Measurements from ENCODE around the gene NTRK2.

NTRK2 gene

DNA sequence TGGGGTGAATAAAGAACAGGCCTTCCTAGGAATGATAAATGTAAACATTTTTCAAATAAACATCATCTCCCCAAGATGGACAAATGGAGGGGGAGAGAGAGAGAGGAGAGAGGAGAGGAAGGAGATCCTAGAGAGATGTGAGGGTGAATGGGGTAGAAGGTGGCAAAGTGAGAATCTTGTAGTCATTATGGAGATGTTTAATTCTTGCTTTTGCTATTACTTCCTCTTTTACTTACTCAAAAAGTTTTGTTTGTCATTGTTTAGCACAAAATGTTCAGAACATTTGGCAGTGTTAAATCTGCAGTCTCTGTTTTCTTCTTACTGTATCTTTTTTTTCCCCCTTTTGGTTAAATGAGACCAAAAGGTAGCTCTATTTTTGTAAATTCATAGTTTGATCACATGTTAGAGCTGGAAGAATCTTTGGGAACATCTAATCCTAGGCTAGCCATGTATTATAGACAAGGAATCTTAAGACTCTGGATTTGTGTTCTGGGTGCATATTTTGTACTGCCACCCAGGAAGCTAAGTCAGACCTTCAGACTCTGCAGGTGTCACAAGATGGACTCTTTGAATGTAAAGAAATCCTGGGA, 266.1 kb downstream of the NTRK2 start:
- Mint-ChIP-seq H3K4me1 (ENCODE audit: low read depth) (no peaks in the 10 kb centered on the region), H3K9me3 (ENCODE audit: low read depth) (no peaks in the 10 kb centered on the region), H3K27ac (no peak overlapping the region), H3K4me3 (no peak overlapping the region), H3K36me3 (no peaks in the 10 kb centered on the region), H3K27me3 (peaks cover 3% of the 10 kb centered on the region)

- Mint-ChIP-seq H3K4me3 (no peak overlapping the region), H3K36me3 (no peaks in the 10 kb centered on the region), H3K4me1 (ENCODE audit: low read depth) (no peaks in the 10 kb centered on the region), H3K27me3 (peaks cover 3% of the 10 kb centered on the region), H3K9me3 (ENCODE audit: low read depth) (no peaks in the 10 kb centered on the region), H3K27ac (no peak overlapping the region)
Measured at GRCh38 chr9:84937180-84937579, 267.7 kb downstream of the NTRK2 start.

- H3K27ac Mint-ChIP-seq: no peak overlapping the region
- H3K4me1 Mint-ChIP-seq (ENCODE audit: low read depth): no peaks in the 10 kb centered on the region
- no peaks in the 10 kb centered on the region for H3K9me3 Mint-ChIP-seq (ENCODE audit: low read depth)
- H3K36me3 Mint-ChIP-seq: no peaks in the 10 kb centered on the region
- H3K27me3 Mint-ChIP-seq: peaks cover 3% of the 10 kb centered on the region
- H3K4me3 Mint-ChIP-seq: no peak overlapping the region
Measured at GRCh38 chr9:84937581-84937980, 268.1 kb downstream of the NTRK2 start.

DNA sequence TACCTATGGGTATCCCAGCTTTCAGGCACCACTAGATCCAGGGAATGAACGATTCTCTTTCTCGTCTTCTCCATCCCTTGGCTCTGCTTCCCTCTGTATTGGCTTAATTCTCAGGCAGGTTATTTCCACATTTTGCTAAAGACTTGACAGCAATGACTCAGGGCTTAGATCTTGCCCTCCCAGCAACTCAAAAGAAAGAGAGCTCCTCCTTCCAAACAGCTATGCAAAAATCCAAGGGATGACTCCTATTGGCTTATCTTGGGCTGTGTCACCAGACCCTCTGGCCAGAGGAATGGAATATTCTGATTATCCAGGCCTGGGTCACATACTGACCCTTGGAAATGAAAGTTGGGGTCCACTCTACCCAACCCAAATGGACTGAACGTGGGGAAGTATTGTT, 270.2 kb downstream of the NTRK2 start:
- Mint-ChIP-seq H3K27me3 (peaks cover 3% of the 10 kb centered on the region), H3K27ac (no peak overlapping the region), H3K4me3 (no peak overlapping the region), H3K4me1 (ENCODE audit: low read depth) (no peaks in the 10 kb centered on the region), H3K36me3 (no peaks in the 10 kb centered on the region), H3K9me3 (ENCODE audit: low read depth) (no peaks in the 10 kb centered on the region)

GRCh38 chr9:84940294-84940693, 270.8 kb downstream of the NTRK2 start:
- Mint-ChIP-seq H3K9me3 (ENCODE audit: low read depth) (no peaks in the 10 kb centered on the region), H3K27ac (no peak overlapping the region), H3K4me1 (ENCODE audit: low read depth) (no peaks in the 10 kb centered on the region), H3K36me3 (no peaks in the 10 kb centered on the region), H3K4me3 (no peak overlapping the region), H3K27me3 (peaks cover 3% of the 10 kb centered on the region)

- Mint-ChIP-seq H3K4me1 (ENCODE audit: low read depth) (no peaks in the 10 kb centered on the region), H3K9me3 (ENCODE audit: low read depth) (no peaks in the 10 kb centered on the region), H3K4me3 (no peak overlapping the region), H3K27ac (no peak overlapping the region), H3K36me3 (no peaks in the 10 kb centered on the region), H3K27me3 (peaks cover 3% of the 10 kb centered on the region)
Measured at GRCh38 chr9:84941792-84942191, 272.3 kb downstream of the NTRK2 start.

DNA sequence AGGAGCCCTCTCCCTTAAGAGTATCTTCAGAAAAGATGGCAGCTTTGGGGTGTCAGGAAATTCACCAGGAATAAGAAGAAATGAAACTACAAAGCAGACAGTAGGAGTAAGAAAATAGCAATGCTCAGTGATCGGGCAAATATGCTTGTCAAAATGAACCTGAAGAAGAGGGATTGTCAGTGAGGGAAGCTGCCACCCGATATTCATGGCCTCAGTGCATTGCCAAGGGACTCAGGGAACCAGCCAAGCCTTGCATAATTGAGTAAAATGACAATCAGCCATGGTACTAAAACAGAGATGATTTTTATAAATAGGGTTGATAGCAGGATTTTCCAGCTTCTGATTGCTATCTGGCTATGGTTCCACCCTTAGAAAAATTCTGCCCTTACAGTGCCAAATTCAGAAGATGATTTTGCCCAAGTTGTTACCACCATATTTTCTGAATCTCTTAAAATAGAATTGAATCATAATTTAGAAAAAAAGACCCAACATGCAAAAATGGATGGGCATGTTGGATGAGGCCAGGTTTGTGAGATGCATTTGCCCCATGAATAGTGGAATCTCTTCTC, 274.0 kb downstream of the NTRK2 start:
- Mint-ChIP-seq H3K36me3 (no peaks in the 10 kb centered on the region), H3K27me3 (peaks cover 2% of the 10 kb centered on the region), H3K9me3 (ENCODE audit: low read depth) (no peaks in the 10 kb centered on the region), H3K4me1 (ENCODE audit: low read depth) (no peaks in the 10 kb centered on the region), H3K4me3 (no peak overlapping the region), H3K27ac (no peak overlapping the region)

DNA sequence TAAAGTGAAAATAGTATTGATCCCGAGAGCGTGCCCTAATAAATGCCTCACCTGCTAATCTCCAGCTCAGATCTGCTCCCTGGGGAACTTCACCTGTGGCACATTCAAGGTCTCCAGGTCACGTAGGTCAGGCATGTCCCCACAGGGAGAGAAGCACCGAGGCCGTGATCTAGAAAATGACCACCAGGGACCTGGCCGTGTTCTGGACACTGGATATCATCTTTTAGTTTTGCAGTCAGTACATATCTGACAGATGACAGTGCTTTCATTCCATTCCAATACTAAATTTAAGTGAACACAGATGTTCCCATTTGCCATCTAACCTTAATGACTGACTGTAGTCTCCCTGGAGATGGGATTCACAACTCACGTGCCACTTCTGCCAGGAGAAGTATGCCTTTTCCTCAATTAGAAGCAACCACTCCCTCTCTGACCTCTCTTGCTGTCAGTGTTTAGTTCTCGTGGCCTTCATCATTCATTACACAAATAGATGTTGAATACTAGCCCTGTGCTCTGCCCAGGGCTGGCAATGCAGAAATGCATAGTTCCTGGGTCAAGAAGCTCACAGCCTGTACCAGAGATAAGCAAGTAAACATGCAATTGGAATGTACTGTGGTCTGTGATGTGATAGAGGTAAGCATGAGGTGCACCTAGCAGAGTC, 276.5 kb downstream of the NTRK2 start:
- H3K4me3 Mint-ChIP-seq: no peak overlapping the region
- H3K27ac Mint-ChIP-seq: no peak overlapping the region
- no peaks in the 10 kb centered on the region for H3K36me3 Mint-ChIP-seq
- peaks cover 8% of the 10 kb centered on the region for H3K27me3 Mint-ChIP-seq
- no peaks in the 10 kb centered on the region for H3K4me1 Mint-ChIP-seq (ENCODE audit: low read depth)
- H3K9me3 Mint-ChIP-seq (ENCODE audit: low read depth): no peaks in the 10 kb centered on the region

- Mint-ChIP-seq H3K27ac (no peak overlapping the region), H3K4me3 (no peak overlapping the region), H3K4me1 (ENCODE audit: low read depth) (no peaks in the 10 kb centered on the region), H3K27me3 (peaks cover 8% of the 10 kb centered on the region), H3K9me3 (ENCODE audit: low read depth) (no peaks in the 10 kb centered on the region), H3K36me3 (no peaks in the 10 kb centered on the region)
Measured at GRCh38 chr9:84947412-84947972, 278.0 kb downstream of the NTRK2 start.

DNA sequence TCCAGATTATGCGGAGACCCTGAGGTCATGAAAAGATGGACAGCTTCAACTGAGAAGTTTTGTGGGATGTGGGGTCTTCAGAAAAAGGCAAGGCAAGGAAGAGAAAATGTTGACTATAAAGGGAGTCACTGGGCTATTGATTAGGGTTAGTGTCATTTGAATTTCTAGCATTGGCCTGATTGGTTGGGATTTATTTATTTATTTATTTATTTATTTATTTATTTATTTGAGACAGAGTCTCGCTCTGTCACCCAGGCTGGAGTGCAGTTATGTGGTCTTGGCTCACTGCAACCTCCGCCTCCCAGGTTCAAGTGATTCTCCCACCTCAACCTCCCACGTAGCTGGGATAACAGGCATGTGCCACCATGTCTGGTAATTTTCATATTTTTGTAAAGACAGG, 279.7 kb downstream of the NTRK2 start:
- H3K27ac Mint-ChIP-seq: no peak overlapping the region
- no peak overlapping the region for H3K4me3 Mint-ChIP-seq
- H3K9me3 Mint-ChIP-seq (ENCODE audit: low read depth): no peaks in the 10 kb centered on the region
- peaks cover 13% of the 10 kb centered on the region for H3K27me3 Mint-ChIP-seq
- H3K36me3 Mint-ChIP-seq: no peaks in the 10 kb centered on the region
- H3K4me1 Mint-ChIP-seq (ENCODE audit: low read depth): no peaks in the 10 kb centered on the region

DNA sequence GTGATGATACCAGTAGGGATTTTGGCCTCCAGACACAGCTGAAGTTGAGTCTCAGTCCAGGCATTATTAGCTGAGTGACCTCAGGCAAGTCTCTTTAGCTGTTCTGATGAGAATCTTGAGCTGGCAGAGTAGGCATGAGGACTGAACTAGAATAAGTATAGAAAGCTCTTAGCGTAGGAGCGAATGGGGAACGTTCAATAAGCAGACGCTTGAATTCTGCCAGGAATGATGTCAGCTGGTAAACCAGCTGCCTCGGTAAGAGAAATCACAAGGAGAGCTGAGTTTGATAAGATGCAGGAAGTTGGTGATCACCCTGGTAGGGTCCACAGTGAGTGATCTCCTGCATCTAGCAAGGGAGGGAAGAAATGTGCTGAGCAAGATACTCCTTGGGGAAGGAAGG, 280.4 kb downstream of the NTRK2 start:
- Mint-ChIP-seq H3K9me3 (ENCODE audit: low read depth) (no peaks in the 10 kb centered on the region), H3K27ac (no peak overlapping the region), H3K4me1 (ENCODE audit: low read depth) (no peaks in the 10 kb centered on the region), H3K36me3 (no peaks in the 10 kb centered on the region), H3K27me3 (peaks cover 15% of the 10 kb centered on the region), H3K4me3 (no peak overlapping the region)

DNA sequence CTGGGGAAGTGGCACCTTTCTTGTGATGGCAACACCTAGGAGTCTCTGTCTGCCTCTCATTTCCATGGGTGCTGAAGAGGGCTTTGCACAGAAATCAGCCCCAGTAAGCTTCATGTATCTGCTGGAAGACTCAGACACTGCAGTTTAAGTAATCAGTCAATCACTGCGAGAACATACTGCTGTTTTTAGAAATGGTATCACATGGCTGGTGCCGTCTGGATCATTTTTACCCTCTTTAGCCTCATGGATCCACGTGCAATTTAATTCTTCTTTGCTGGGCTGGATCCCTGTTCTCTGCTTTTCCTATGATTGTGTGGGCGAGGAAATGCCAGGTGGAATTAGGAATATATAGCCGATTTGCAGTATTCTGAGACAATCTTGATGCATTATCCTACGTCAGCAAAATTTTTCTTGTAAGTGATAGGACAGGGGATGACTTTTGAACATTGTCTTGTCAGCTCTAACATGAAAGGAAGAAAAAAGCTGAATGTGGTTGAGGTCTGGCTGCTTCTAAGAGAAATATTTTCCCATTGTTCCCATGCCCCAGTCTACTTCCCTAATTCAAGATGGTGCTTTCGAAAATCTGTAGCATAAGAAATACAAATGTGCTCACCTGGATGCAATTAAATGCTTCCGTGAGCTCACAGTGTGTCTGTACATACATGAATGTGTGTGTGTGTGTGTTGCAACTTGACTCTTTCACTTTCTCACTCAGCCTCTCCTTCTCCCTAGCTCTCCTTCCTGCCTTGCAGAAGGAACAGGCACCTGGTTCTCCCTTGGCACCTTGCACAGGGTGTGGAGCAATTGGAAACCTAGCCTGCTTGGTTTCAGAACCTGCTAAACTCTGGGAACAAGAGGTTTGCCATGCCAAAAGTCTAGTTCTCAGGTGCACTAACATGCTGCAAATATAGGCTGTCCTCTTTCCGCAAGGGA, 281.6 kb downstream of the NTRK2 start:
- Mint-ChIP-seq H3K9me3 (ENCODE audit: low read depth) (no peaks in the 10 kb centered on the region), H3K4me1 (ENCODE audit: low read depth) (no peaks in the 10 kb centered on the region), H3K36me3 (no peaks in the 10 kb centered on the region), H3K27ac (no peak overlapping the region), H3K4me3 (no peak overlapping the region), H3K27me3 (peaks cover 15% of the 10 kb centered on the region)

DNA sequence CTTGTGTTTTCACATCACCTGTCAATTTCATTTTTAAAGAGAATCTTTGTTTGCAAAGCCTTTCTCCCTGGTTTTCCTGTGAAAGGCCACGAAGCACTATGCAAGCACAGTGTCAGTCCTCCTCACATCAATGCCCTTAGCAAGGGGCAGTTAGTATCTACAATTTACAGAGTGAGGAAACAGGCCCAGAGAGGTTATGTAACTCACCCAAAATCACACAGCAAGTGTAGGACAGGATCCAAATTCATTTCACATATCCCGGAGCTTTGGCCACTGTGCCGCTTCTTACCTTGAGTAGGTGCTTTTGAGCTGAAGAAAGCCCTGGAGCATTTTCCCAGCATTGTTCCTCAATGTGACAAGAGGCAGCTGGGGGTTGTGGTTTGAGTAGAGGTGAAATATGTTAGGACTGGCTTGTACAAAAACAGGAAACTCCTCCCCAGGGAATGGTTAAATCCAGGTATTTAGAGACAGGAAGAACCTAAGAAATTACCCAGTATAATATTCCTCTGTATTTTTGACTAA, 283.8 kb downstream of the NTRK2 start:
- no peak overlapping the region for H3K4me3 Mint-ChIP-seq

DNA sequence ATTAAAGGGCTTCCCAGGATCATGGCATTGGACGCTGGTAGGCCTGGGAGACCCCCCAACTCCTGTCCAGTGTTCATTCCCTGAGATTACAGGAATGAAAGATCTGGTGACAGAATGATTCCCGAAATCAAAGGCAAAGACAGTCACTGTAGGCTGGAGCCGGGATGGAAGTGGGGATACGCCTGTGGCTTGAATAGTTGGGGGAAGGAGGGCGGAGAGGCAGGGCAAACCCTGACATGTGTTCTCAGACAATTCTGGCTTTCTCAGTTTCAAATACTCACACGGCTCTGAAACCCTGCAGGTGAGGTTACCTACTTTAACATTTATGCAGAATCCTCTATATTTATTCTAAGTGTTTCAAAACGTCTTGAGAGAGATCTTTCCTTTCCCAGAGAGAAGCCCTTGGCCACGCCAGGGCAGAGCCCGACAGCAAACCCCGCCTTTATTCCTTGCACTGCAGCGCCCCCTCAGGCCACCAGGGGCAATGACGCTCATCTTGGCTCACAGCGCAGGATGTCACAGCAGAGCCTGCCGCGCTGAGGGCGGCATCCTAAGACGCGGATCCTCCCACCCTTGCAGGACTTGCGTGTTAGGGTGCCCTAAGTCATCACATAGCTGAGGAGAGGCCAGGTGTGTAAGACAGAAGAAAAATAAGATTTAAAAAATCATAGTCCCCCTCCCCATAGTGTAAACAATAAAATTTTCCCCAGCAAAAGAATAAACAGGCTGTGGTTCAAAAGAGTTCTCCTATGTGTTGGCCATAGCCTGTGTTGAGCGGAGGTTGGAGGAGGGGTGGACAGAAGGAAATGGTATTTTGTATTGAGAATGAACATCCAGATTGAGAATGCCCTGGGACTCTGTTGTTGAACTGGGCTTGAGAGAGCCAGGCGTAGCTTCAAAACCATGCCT, 284.5 kb downstream of the NTRK2 start:
- H3K4me1 Mint-ChIP-seq (ENCODE audit: low read depth): no peaks in the 10 kb centered on the region
- no peaks in the 10 kb centered on the region for H3K9me3 Mint-ChIP-seq (ENCODE audit: low read depth)
- no peaks in the 10 kb centered on the region for H3K36me3 Mint-ChIP-seq
- H3K27ac Mint-ChIP-seq: no peak overlapping the region
- H3K27me3 Mint-ChIP-seq: peaks cover 14% of the 10 kb centered on the region
- H3K4me3 Mint-ChIP-seq: no peak overlapping the region

More for the DNA sequence above, 283.8 kb downstream of the NTRK2 start:
- no peak overlapping the region for H3K27ac Mint-ChIP-seq
- peaks cover 17% of the 10 kb centered on the region for H3K27me3 Mint-ChIP-seq
- no peaks in the 10 kb centered on the region for H3K36me3 Mint-ChIP-seq
- no peaks in the 10 kb centered on the region for H3K4me1 Mint-ChIP-seq (ENCODE audit: low read depth)
- no peaks in the 10 kb centered on the region for H3K9me3 Mint-ChIP-seq (ENCODE audit: low read depth)
